HG03521 (cell line): ENCODE results near the gene RIPK3.
"Not testable (repeated sequence)": the region's sequence is repeated elsewhere in the genome, so short reads cannot be mapped to it uniquely, and the experiment has no call there.

Experiments used
- ATAC-seq: cut with Tn5 transposase; IDR thresholded peaks from one replicate; pipeline ENCODE4 v1.9.1; 2021; ENCODE audit warnings: mild to moderate bottlenecking, moderate library complexity; ENCODE audit not compliant: unreplicated experiment

RIPK3 gene

GRCh38 chr14:24369907-24370687, 30.3 kb upstream of the RIPK3 start:
- no peak for ATAC-seq

DNA sequence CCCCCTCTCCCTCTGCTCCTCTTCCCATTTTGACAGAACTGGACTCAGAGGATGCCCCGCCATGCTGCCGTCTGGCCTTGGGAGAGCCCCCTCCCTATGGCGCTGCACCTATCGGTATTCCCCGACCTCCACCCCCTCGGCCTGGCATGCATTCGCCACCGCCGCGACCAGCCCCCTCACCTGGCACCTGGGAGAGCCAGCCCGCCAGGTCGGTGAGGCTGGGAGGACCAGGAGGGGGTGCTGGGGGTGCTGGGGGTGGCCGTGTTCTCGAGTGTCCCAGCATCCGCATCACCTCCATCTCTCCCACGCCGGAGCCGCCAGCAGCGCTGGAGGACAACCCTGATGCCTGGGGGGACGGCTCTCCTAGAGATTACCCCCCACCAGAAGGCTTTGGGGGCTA, 29.7 kb upstream of the RIPK3 start:
- ATAC-seq, result no peak

DNA sequence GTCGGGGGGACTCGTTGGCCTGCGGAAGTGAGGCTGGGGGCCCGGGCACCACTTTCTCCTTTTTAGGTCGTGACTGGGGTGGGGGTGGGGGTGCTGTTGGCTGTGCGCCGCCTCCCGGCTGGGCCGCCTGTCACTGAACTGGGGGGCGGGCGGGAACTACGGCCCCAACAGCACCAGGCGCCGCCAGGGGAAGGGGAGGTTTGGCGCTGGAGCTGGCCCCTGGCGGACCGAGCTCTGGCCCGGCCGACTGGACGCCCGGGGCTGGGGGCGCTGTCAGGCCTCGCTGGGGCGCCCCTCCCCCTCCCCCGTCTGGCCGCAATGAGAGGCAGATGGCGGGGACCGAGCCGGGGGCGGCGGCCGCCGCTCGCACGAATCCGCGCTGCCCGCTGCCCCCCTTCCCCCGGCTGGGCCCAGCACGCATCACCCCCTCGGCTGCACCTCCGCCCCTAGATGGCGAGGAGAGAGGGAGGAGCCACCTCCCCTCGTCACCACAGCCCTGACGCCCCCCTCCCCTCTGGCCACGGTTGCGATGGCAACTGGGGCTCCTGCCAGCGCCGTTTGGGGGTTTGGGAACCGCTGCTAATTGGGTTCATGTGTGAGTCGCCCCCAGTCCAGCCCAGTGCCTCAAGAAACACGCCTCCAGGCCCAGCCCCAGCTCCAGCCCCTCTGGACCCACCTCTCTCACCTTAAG, 28.9 kb upstream of the RIPK3 start:
- ATAC-seq, result no peak

- ATAC-seq, result no peak
Measured at GRCh38 chr14:24368212-24368561, 28.4 kb upstream of the RIPK3 start.

DNA sequence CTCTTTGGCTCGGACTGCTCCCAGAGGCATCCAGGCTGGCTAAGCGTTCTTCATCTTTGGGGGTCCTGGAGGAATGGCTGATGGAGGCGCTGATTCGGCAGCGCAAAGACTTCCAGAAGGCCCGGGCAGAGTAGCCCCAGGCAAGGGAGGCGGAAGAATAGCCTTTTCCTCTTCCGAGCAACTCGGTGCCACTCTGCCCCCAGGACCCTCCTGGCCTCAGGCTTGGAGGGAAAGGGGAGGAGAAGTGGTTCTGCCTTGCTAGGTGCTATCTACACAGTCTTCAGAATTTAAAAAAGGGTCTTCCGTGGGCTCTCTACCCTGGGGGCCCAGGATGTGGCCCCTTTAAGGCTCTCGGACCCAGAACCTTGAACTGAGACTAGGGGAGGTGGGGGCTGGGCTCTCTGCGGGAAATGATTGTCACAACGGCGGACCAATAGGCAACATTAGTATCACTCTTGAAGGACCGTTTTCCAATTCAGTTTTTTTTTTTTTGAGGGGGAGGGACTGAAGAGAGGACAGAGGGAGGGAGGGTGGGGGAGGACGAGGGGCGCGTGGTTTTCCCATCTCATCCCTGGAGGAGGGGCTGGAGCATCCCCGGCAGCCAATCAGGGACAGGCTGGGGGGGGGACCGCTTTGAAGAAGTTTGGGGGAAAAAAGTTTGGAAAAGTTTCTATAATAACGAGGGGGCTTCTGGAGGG, 27.9 kb upstream of the RIPK3 start, which contains the start of gene NFATC4:
Gene NFATC4 (plus strand): TSS at position 671 of the 698 bp plus-strand sequence. CDS start 157 bp downstream, outside the sequence.
- ATAC-seq, result no peak

DNA sequence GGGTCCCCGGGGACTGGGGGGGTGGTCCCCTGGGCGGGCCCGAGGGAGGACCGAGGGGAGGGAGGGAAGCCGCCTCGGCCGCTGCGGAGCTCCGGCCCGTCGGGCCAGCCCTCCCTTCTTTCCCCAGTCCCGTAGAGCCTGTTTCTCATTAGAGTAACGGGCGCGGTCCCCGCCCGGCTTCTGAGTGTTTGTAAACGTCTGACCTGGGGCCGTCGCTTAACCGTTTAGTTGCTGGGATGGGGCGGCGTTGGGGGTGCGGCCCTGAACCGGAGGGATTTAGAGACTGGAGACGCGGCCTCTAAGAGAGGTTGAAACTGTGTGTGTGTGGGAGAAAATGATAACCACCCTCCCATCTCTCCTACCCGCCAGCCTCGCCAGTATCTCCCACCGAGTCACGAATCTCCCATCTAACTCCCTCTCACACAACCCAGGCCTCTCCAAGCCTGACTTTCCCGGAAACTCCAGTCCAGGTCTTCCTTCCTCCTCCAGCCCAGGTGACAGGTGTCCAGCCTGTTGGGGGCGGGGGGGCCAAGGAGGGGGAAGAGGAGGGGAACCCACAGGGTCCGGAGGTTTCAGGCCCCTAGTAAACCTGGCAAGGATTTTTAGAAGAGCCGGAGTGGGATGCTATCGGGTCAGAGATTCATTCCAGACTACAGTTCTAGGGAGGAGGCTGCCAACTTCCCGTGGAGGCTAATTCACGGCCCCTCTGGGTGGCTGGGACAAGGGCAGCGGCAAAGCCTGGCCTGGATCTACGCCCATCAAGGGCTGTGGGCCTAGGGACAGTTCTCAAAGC, 27.1 kb upstream of the RIPK3 start:
- peak; percentile 42 for ATAC-seq

DNA sequence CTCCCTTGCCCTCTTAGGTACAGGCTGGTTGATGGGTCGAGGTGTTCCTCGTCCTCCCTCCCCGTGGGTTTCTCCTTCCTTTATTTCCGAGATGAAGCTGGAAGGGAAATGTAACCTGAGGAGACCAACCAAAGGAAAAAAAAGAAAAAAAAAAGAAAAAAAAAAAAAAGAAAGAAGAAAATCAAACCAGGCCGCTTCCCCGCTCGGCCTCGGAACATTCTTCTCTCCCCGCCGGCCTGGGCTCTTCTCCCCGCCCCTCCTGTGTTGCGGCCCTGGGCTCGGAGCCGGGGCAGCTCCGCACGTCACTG, 26.6 kb upstream of the RIPK3 start:
- ATAC-seq, result no peak

DNA sequence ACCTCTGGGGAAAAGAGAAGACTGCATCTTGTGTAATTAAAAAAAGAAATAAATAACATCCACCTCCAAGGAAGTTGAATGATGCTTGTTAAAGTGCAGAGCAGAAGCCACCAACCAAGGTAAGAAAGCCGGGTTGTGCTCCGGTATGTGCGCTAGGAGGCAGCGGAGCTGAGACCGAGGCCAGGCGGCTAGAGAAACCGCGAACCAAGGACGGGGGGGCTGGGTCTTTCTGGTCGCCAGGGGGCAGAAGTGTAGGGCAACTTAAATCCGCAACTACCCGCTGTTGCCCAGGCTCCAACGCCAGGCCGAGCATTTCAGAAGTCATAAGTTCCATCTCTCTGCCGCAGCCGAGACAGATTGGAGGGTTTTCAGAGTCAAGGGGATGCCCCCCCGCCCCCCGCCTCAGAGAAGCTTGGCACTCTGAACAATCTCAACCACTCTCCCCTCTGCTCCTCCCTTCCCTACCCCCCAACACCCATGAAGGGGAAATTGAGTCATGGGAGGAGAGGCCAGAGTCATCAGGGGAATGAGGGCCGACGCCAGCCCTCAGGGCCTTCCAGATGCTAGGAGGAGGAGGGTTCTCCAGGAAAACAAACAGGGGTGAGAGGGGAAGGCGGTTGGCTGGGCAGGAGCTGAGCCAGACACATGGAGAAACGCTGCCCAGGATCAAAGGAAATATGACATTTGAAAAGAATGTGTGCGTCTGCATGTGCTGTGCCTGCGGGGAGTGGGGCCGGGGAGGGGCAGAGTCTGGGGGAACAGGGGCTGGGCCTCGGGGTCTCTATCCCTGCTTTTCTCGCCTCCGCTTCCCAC, 26.0 kb upstream of the RIPK3 start:
- peak; percentile 38 for ATAC-seq

- no peak for ATAC-seq
Measured at GRCh38 chr14:24364841-24365240, 25.1 kb upstream of the RIPK3 start.

DNA sequence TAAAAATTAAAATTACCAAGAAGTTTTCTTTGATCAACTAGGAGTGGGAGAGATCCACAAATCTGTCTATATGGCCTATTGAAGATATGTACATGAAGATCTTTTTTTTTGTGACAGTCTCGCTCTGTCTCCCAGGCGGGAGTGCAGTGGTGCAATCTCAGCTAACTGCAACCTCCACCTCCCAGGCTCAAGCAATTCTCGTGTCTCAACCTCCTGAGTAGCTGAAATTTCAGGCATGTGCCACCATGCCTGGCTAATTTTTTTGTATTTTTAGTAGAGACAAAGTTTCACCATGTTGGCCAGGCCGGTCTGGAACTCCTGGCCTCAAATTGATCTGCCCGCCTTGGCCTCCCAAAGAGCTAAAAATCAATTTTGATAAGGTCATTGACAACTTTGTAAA, 23.6 kb upstream of the RIPK3 start:
- ATAC-seq, result no peak

DNA sequence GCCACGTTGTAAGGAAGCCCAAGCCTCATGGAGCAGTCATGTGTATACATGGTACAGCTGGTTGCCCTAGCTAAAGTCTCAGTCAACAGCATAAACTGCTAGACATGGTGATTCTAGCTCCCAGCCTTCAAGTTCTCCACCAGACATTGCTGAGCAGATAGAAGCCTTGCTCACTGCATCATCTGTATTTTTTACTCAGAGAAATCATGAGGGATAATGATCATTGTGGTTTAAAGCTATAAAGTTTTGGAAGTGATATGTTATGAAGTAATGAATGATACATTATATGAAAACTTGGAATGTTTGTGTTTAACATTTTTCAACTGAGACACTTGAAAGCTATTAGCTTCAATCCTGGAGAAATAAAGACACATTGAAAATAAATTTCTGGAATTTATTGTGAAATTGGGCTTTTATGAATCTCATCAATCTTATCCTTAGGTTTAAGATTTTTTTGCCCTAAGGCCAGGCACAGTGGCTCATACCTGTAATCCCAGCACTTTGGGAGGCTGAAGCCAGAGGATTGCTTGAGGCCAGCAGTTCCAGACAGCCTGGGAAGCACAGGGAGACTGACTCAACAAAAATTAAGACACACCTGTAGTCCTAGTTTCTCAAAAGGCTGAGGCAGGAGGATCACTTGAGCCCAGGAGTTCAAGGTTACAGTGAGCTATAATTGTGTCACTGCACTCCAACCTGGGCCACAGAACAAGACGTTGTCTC, 22.6 kb upstream of the RIPK3 start:
- no peak for ATAC-seq

- no peak for ATAC-seq
Measured at GRCh38 chr14:24361326-24361725, 21.5 kb upstream of the RIPK3 start.

DNA sequence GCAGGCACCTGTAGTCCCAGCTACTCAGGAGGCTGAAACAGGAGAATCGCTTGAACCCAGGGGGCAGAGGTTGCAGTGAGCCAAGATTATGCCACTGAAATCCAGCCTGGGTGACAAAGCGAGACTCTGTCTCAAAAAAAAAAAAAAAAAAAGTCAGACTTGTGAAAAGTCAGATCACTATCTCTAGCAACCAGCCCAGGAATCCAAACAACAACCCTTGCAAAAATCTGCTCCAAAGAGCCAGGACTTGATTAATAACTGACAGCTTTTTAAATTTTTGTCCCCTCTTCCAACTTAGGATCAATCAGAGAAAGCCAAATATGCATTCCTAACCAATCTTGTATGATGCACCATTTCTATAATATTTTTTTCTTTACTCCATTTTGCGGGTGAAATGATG, 20.5 kb upstream of the RIPK3 start:
- no peak for ATAC-seq

GRCh38 chr14:24356208-24356607, 16.4 kb upstream of the RIPK3 start:
- no peak for ATAC-seq

- ATAC-seq, result no peak
Measured at GRCh38 chr14:24355009-24355408, 15.2 kb upstream of the RIPK3 start.

GRCh38 chr14:24354482-24354825, 14.7 kb upstream of the RIPK3 start:
- not testable (repeated sequence) for ATAC-seq

DNA sequence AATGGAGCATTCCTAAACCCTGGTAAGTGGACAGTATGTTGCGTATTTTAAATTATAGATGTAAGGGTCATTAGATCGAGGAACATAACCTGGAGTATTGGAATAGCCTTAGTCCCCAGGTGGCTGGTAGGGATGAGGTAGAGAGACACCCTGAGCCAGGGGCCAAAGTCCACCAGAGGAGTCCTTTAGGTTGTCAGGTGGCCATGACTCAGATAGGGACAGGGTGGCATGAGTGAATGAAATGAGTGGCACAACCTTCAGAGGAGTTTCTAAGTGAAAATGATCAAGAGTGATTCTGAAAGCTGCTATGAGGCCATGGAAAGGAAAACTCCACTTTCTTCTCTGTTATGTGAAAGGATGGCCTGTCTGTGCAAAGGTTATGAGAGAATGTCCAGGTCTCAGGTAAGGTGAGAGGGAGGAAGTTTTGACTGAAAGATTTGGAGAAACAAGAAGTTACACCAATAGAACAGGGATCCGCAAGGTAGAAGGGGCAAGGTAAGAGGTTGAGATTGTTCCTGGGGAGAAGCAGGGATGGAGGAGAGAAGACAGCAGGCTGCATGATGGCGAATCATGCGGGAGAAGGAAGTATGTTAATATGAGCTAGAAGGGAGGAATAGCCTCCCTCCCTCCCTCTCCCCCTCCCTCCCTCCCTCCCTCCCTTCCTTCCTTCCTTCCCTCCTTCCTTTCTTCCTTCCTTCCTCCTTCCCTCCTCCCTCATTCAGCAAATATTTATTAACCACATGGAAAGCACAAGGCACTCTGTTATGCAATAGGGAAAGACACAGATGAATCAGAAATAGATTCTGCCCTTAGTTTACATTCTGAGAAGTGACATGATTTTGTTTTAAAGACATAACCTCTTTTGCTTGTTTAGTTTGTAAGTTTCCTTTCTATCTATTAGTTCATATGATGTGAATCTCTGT, 14.0 kb upstream of the RIPK3 start:
- no peak for ATAC-seq

- no peak for ATAC-seq
Measured at GRCh38 chr14:24351517-24351916, 11.7 kb upstream of the RIPK3 start.

GRCh38 chr14:24349742-24350141, 10.0 kb upstream of the RIPK3 start:
- no peak for ATAC-seq
